ENCODE results near the gene ABCA8.

Gene ABCA8

DNA sequence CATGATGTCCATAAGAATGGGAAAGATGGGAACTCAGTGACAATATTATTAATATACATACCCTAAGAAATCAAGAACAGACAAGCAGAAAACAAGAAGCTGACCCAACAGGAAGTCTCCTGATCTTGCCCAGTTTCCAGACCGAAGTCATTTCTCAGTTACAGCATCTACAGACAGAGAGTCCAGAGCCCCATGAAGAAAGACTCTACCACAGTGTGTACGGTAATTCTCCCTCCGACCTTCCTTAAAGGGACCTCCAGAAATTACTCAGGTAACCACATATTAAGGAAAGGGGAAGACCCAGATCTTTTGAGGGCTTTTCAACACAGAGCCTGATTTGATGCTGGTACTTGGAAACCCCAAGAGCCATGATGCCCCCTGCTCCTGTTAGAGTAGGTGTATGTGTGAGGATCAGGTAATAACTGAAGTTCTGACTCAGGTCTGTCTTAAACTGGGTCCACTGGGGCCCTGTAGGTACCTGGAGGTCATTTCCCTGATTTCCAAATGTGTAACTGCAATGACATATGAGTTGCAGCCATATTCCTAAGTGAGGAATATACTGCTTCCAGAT lies 132.4 kb downstream of the ABCA8 start:
- DNase-seq (ENCODE audit: low read depth): no peak

- DNase-seq (ENCODE audit: low read depth): no peak
These were observed 133.1 kb downstream of the ABCA8 start for GRCh38 chr17:68821860-68822696.

GRCh38 chr17:68820825-68821481 lies 134.2 kb downstream of the ABCA8 start:
- DNase-seq (ENCODE audit: low read depth): no peak

- no peak for DNase-seq (ENCODE audit: low read depth)
These were observed 134.7 kb downstream of the ABCA8 start for GRCh38 chr17:68820476-68820824.

DNA sequence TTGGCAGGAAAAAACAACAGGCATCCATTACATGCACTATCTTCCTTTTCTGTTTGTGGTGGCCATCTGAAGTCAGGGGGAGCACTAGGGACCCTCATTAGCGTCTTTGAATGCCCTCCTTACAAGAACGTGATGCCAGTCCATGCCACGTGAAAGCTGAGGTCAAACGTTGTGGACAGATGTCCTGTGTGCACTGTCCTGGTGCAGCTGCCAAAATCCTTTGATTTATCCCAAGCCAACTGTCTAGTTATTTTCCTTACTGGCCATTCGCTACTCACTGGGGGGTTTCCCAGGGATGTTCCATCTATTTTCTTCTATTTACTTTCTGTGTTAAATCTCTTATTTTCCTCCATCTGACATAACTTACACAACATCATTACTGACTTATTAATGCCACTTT lies 135.7 kb downstream of the ABCA8 start:
- DNase-seq (ENCODE audit: low read depth): no peak

All from stimulated activated CD8-positive, alpha-beta memory T cell treated with anti-CD3 and anti-CD28 coated beads, Interleukin-15, amount 100 ng/mL, for 24 hours (primary cell).